GM19438 (cell line): ENCODE measurements around the gene ZNF830.
"Not testable (repeated sequence)": the region's sequence is repeated elsewhere in the genome, so short reads cannot be mapped to it uniquely, and the experiment has no call there.

Experiments
- ATAC-seq: cut with Tn5 transposase; IDR thresholded peaks from one replicate; pipeline ENCODE4 v1.9.1; 2021; ENCODE audit warnings: low read depth; ENCODE audit not compliant: unreplicated experiment

ZNF830 gene

DNA sequence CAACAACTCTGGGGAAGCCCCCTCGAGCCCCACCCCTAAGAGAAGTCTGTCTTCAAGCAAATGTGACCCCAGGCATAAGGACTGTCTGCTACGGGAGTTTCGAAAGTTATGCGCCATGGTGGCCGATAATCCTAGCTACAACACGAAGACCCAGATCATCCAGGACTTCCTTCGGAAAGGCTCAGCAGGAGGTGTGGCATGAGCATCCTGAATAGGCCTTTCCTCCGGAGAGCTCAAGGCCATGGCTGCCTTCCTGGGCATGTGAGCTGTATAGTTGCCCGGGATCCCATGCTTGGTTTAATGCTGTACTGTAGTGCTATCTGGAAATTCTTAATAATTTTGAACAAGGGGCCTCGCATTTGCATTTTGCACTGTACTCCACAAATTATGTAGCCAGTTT lies 28.1 kb downstream of the ZNF830 start:
- no peak for ATAC-seq

DNA sequence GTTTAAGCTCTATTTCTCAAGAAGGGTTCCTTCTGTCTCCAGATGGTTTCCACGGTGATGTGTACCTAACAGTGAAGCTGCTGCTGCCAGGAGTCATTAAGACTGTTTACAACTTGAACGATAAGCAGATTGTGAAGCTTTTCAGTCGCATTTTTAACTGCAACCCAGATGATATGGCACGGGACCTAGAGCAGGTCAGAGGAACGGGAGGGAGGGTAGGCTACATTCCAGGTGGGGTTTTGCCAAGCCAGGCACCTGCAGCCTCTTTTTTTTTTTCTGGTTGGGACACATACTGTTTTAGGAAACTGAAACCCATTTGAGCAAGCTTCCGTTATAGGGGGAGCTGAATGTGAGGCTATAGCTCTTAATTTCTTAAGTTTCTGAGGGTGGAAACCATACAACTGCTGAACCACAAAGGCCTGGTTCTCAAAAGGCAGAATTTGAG lies 29.6 kb downstream of the ZNF830 start:
- no peak for ATAC-seq

DNA sequence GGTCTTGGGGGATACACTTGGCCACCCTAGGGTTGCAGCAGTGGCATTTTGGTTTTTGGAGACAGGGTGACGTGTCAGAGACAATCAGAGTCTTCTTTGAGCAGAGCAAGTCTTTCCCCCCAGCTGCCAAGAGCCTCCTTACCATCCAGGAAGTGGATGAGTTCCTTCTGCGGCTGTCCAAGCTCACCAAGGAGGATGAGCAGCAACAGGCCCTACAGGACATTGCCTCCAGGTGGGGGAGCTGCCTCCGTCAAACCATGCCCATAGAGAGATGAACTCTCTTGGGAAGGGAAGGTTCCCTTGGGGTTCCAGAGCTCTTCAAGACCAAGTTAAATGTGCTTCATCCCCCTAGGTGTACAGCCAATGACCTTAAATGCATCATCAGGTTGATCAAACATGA lies 30.3 kb downstream of the ZNF830 start:
- no peak for ATAC-seq

DNA sequence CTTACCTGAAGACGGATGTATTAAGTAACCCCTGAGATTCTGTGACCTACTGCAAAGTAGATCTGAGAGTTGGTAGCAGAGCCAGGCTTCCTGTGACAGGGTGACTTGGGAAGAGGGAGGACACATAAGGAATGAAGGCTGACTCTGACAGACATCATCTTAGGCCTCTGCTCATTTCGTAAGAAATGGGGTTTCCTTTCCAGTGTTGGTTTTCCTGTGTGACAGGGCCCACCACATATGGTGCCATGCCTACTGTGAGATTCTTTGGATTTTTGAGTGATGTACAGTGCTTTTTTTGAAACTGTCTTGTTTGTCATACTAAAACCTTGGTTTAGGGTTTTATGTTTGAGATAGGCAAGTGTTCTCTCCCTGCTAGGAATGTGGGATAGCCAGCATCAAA lies 31.7 kb downstream of the ZNF830 start:
- ATAC-seq = no peak

DNA sequence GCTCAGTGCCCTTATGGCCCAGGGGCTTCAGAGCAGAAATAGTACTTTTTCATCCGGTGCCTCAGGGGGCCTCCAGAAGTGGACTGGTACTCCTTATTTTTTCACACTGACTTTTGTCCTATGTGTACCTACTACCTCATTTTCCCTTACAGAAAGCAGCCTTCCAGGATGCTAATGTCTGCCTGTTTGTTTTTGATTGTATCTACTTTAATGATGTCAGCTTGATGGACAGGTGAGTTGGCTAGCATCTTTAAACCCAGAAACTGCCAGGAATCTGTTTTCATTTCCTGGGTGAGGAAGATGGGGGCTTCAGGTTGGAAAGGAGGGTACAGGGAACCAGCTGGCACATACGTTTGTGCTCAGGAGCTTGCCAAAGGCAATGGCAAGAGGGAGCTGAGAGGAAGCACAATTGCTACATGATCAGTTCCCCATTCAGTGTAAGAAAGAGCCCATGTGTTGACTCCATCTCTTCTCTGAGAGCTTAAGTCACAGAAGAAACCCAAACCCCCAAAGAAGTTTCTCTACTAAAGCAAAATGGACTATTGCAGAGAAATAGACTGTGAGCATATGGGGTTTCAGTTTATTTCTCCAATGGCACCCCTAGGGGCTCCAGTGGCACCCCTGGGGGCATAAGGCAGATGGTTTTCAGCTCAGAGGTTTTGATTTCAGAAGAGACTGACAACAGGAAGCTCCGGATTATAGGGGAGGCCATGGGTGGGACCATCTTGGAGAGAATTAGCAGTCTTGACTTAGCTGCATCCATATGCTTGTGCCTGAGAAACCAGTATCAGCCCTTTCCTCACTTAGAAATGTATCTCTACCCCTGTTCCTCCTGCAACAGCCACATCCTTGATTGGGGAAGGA lies 35.3 kb downstream of the ZNF830 start:
- ATAC-seq = no peak

DNA sequence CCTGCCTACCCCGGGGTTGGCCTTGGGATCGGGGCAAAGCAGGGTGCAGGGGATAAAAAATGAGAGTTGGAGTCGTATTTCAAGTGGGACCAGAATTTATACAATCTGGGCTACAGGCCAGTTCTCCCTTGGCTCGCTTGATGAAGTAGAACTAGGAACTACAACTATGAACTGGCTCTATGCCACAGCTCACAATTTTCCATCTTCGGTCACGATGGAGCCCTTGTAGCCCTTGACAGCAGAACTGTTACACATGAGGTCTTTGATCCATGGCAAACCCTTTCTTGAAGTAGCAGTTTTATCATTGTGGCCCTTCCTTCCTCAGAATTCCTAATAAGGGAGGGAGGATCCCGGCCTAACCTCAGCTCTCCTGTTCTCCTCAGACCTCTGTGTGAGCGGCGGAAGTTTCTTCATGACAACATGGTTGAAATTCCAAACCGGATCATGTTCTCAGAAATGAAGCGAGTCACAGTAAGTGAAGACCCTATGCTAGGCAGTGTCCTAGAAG lies 36.1 kb downstream of the ZNF830 start:
- no peak for ATAC-seq

DNA sequence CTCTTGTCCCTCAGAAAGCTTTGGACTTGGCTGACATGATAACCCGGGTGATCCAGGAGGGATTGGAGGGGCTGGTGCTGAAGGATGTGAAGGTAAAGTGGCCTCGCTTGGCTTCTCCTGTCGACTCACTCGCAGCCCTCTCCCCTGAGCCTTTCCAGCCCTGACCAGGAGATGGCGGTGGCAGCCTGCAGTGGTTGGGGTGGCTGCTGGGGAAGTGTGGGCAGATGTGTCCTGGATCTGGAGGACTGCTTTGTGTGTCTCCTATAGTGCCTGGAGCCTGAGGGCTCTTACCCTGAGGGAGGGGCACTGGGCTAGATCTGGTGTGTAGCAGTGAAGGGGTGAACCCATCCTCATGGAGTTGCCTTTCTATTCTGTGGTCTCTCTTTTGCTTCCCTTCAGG lies 36.9 kb downstream of the ZNF830 start:
- ATAC-seq = no peak

DNA sequence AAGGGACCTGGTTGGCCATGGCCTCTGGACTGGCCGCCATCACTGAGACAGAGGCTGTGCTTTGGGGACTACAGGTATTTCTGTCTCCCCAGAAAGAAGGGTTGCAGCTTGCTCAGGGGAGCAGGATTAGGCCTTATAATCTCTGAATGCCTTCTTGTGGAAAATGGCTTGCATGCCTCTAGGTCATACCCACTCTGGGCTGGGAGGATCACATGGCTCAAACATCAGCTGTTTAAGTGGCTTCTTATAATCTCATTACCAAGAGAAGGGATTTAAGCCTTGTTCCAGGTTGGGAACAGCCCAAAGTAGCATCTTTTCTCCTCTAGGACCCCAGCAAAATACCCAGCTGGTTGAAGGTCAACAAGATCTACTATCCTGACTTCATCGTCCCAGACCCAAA lies 38.1 kb downstream of the ZNF830 start:
- no peak for ATAC-seq

DNA sequence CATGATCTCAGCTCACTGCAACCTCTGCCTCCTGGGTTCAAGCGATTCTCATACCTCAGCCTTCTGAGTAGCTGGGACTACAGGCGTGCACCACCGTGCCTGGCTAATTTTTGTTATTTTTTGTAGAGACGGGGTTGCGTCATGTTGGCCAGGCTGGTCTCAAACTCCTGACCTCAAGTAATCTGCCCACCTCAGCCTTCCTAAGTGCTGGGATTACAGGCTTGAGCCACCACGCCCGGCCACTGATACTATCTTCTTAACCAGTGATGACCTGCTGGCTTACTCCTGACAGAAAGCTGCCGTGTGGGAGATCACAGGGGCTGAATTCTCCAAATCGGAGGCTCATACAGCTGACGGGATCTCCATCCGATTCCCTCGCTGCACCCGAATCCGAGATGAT lies 39.6 kb downstream of the ZNF830 start:
- not testable (repeated sequence) for ATAC-seq

DNA sequence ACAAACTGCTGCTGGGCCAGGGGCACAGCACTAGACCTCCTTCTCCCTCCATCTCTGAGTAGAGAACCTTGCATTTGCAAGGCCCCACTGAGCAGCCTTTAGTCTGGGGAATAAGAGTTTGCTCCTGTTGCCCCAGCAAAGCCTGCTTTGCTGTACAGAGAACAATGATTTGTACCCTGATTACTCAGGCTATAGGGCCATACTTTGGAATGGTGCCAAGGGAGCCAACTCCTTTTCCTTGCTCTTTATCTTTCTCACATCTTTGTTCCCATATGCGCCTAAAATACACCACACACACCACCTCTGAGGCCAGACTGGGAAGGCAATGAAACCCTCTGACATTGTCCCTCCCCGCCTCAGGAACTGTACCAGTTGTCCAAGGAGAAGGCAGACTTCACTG lies 40.2 kb downstream of the ZNF830 start:
- no peak for ATAC-seq

DNA sequence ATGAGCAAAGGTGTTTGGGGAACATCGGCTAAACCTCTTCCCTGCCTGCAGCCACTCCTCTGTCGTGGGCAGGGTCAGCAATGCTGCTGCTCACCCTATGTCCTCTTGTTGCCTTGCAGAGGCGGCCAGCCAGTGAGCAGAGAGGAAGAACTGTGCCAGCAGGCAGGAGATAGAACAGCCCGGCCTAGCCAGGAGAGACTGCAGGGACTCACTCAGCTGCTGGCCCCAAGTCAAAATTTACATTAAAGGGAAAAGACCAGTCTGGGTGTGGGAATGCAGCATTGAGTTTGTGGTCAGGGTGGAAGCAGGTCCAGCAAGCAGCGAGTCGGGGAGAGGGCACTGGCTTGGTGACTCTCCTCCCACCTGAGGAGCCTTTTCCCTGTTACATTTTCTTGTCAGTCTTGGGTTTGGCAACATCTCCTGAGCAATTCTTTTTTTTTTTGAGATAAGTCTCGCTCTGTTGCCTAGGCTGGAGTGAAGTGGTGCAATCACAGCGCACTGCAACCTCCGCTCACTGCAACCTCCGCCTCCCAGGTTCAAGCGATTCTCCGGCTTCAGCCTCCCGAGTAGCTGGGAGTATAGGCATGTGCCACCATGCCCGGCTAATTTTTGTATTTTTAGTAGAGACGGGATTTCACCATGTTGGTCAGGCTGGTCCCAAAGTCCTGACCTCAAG lies 41.7 kb downstream of the ZNF830 start:
- no peak for ATAC-seq

DNA sequence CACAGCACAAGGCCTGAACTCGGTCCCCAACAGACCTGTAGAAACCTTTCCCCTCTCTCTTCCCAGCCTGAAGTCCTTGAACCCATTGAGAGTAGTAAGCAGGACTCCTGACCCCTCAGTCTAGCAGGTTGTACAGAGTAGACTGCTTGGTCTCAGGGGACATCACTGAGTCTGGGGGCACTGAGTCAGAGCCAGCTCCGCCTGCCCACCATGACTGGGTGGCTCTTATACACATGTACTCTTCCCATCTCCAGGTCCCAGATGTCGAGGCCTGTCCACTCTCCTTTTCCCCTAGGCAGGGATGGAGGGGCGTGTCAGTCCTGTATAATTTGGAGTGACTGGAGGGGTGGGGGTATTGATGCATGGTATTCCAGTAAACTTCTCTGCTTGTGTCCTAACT lies 42.4 kb downstream of the ZNF830 start:
- ATAC-seq = no peak

DNA sequence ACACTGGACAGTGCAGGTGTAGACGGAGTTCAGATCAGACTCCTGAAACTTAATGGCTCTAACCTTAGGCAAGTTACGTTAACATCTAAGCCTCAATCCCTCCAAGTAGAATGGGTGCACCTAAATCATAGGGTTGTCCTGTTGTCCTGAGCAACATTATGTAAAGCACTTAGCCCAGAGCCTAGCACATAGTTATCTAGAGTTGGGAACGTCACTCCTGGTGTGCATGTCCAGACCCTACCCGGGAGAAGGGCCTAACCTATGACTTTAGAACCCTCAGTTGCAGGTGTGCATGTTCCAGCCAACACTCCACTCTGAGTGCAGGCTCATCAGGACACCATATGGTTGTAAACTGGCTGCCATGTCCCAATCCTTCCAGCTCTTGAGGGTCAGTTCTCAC lies 45.0 kb downstream of the ZNF830 start:
- no peak for ATAC-seq

DNA sequence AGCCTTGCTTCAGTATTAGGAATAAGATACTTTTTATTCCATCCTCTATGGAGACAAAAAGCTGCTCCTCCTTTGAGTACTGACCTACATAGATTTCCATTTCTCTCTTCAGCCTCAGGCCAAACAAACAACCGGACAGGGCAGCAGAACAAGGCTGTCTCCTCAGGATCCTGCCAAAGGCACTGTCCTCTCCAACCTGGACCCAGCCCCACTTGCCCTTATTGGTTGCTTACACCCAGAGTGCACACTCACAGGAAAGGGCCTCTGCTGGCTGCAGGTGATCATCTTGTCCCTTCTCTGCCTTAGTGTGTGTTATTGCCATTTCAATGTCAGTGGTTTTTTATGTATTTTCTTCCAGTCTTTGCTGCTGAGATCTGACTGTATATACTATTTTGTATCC lies 45.6 kb downstream of the ZNF830 start:
- no peak for ATAC-seq

DNA sequence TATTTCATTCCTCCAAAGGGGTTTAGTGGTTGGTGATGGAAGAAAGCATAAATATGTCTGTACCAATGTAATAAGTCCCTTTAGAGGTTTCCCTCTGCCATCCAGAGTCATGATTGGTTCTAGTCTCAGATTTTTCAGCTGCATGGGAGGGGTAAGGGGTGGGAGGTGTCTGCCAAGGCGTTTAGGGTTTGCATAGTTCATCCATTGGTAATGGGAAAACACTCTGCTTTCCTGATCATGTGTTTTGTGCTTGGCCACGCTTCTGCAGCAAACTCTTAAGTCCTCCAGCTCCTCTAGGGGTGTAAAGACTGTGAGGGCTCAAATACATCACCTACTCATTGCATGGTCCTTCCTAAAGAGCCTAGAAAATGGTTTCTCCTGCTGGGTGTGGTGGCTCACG lies 48.8 kb downstream of the ZNF830 start:
- no peak for ATAC-seq

DNA sequence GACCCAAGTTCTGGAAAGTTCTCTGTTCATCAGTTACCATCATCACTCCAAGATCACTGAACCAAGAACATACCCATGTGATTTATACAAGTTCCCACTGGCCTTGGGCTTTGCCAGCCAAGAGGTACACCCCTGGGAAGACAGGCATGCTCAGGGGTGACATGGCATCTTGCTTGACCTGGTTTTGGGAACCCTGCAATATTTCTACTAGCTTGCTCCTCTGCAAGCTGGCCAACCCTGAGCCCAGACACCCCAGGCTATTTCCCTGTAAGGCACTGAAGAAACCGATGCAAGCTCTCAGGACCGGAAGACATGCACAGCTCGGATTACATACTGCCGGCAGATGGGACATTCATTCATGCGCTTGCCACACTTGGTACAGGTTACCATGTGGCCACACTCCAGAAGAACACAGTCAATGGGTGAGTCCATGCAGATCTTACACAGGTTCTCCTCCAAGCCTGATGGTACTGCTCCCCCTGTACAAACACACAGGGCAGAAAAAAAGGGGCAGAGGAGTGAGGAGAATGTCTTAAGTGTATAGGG lies 50.4 kb downstream of the ZNF830 start:
- no peak for ATAC-seq
